WERI-Rb-1 (cell line): ENCODE data around the gene PCSK6.

Source experiments
- DNase-seq: peaks from one replicate; pipeline ENCODE4 v3.0.0-alpha.2; 2020
- H3K27ac ChIP-seq: fragments of 250-450 bp; sonication (Bioruptor Pico); 2 replicates; pipeline ENCODE4 v1.5.1; 2020; ENCODE audit warnings: mild to moderate bottlenecking, moderate library complexity
- H3K27me3 ChIP-seq: fragments of 250-450 bp; sonication (Bioruptor Pico); 2 replicates; pipeline ENCODE4 v1.5.1; 2021; ENCODE audit warnings: mild to moderate bottlenecking, low read depth, moderate library complexity; ENCODE audit not compliant: insufficient read depth, severe bottlenecking
- H3K36me3 ChIP-seq: fragments of 250-450 bp; sonication (Bioruptor Pico); 2 replicates; pipeline ENCODE4 v1.5.1; 2020; ENCODE audit warnings: mild to moderate bottlenecking, moderate library complexity
- H3K4me3 ChIP-seq: 2 replicates; pipeline ENCODE4 v1.5.1; 2011; ENCODE audit warnings: low read depth, mild to moderate bottlenecking, control low read depth, low read length
- H3K9me3 ChIP-seq: fragments of 250-450 bp; sonication (Bioruptor Pico); 2 replicates; pipeline ENCODE4 v1.5.1; 2021; ENCODE audit warnings: mild to moderate bottlenecking, moderate library complexity; ENCODE audit not compliant: severe bottlenecking
- CTCF ChIP-seq: IDR thresholded peaks from 2 replicates; pipeline ENCODE4 v1.5.1; 2011; ENCODE audit warnings: low read depth, mild to moderate bottlenecking, control low read depth, inconsistent platforms, low read length

The PCSK6 gene

GRCh38 chr15:101451846-101452245 is 37.7 kb downstream of the PCSK6 start:
- no peak overlapping the region for H3K4me3 ChIP-seq
- TF ChIP-seq CTCF: no peak
- H3K36me3 ChIP-seq: no peaks in the 10 kb centered on the region
- no peak for DNase-seq
- H3K27ac ChIP-seq: no peak overlapping the region
- no peaks in the 10 kb centered on the region for H3K27me3 ChIP-seq
- H3K9me3 ChIP-seq: no peaks in the 10 kb centered on the region

GRCh38 chr15:101451266-101451799 is 38.2 kb downstream of the PCSK6 start:
- Histone ChIP-seq H3K27ac (no peak overlapping the region), H3K4me3 (no peak overlapping the region), H3K36me3 (no peaks in the 10 kb centered on the region), H3K9me3 (no peaks in the 10 kb centered on the region), H3K27me3 (no peaks in the 10 kb centered on the region)
- no peak for TF ChIP-seq CTCF
- no peak for DNase-seq

GRCh38 chr15:101450403-101451265 is 38.9 kb downstream of the PCSK6 start:
- Histone ChIP-seq H3K27me3 (no peaks in the 10 kb centered on the region), H3K4me3 (no peak overlapping the region), H3K9me3 (no peaks in the 10 kb centered on the region), H3K27ac (no peak overlapping the region), H3K36me3 (no peaks in the 10 kb centered on the region)
- no peak for TF ChIP-seq CTCF
- DNase-seq: no peak

GRCh38 chr15:101449471-101450402 is 39.8 kb downstream of the PCSK6 start:
- H3K27ac ChIP-seq: no peak overlapping the region
- no peaks in the 10 kb centered on the region for H3K27me3 ChIP-seq
- no peak for TF ChIP-seq CTCF
- no peaks in the 10 kb centered on the region for H3K9me3 ChIP-seq
- no peaks in the 10 kb centered on the region for H3K36me3 ChIP-seq
- H3K4me3 ChIP-seq: no peak overlapping the region
- no peak for DNase-seq

- no peaks in the 10 kb centered on the region for H3K36me3 ChIP-seq
Observed at GRCh38 chr15:101448336-101448735, 41.2 kb downstream of the PCSK6 start.

More at GRCh38 chr15:101448336-101448735, 41.2 kb downstream of the PCSK6 start:
- Histone ChIP-seq H3K4me3 (no peak overlapping the region), H3K9me3 (no peaks in the 10 kb centered on the region), H3K27me3 (no peaks in the 10 kb centered on the region), H3K27ac (no peak overlapping the region)
- no peak for DNase-seq
- no peak for TF ChIP-seq CTCF
